GDM1 (cell line): Measurements from ENCODE around the gene UBE2A.

Experiments
- DNase-seq: peaks from one replicate; lab custom pipeline; 2025; lab: John Stamatoyannopoulos, UW

The UBE2A gene

GRCh38 chrX:119607018-119607389 lies 32.6 kb downstream of the UBE2A start:
- no peak for DNase-seq

GRCh38 chrX:119614776-119615175 lies 40.4 kb downstream of the UBE2A start:
- DNase-seq, result no peak

GRCh38 chrX:119617517-119618164 lies 43.3 kb downstream of the UBE2A start:
- DNase-seq, result no peak

- DNase-seq, result peak; percentile 73
Measured at GRCh38 chrX:119618439-119618838, 44.1 kb downstream of the UBE2A start.

- DNase-seq, result no peak
Measured at GRCh38 chrX:119622356-119623232, 48.2 kb downstream of the UBE2A start.

GRCh38 chrX:119624417-119624816 lies 50.1 kb downstream of the UBE2A start:
- DNase-seq, result no peak

GRCh38 chrX:119624951-119625668 lies 50.7 kb downstream of the UBE2A start:
- no peak for DNase-seq

- DNase-seq, result no peak
Measured at GRCh38 chrX:119625843-119626242, 51.5 kb downstream of the UBE2A start.
